A549 (cell line): ENCODE data around the gene C19orf73. TPM values are rescaled to one million over a fixed set of nuclear protein-coding genes. Genes with fewer than 3 reads are reported as not detected.

Experiments
- ATAC-seq, 2 experiments: fragments of 200-7000 bp in 1 of 2; fragments of >200 bp in 1 of 2; cut with Nextera tagmentation in 1 of 2; cut with Tn5 transposase in 1 of 2; 3 replicates each; pipeline versions ENCODE4 v1.8.0 to v1.9.1; 2018 to 2020; ENCODE audit warnings: mild to moderate bottlenecking in 1 of 2, moderate library complexity in 1 of 2
- CTCF ChIA-PET: fragments of 300-600 bp; sonication (Branson Sonifier 250); formaldehyde crosslinking; extraction: SDS; loops from one replicate; lab custom pipeline; 2021; ENCODE audit warnings: antibody characterized with exemption, inconsistent platforms; lab: Yijun Ruan, JAX
- POLR2A ChIA-PET: fragments of 350-600 bp; formaldehyde crosslinking; extraction: SDS; loops from one replicate; lab custom pipeline; 2021; ENCODE audit warnings: antibody characterized with exemption, inconsistent platforms; lab: Yijun Ruan, JAX
- DNase-seq, 2 experiments: peaks; one replicate each; pipeline versions ENCODE4 v3.0.0 to v3.0.0-alpha.2; 2011 to 2016; ENCODE audit warnings: low read depth in 1 of 2, low spot score in 1 of 2
- FAIRE-seq: peaks from 2 replicates; lab custom pipeline; 2011; peaks lifted over from hg19 to GRCh38; lab: Jason Lieb, UNC
- H3K27ac ChIP-seq, 2 experiments: fragments of >200 bp; sonication (Bioruptor Twin); formaldehyde crosslinking; 3 replicates each; pipeline ENCODE4 v1.5.1; 2016 to 2017
- H3K4me1 ChIP-seq: fragments of >200 bp; sonication (Bioruptor Twin); formaldehyde crosslinking; 3 replicates; pipeline ENCODE4 v1.6.1; 2016
- H3K4me2 ChIP-seq: fragments of >200 bp; sonication (Bioruptor Twin); formaldehyde crosslinking; 3 replicates; pipeline ENCODE4 v1.6.1; 2016
- H3K4me3 ChIP-seq: fragments of >200 bp; sonication (Bioruptor Twin); formaldehyde crosslinking; 3 replicates; pipeline ENCODE4 v1.5.1; 2016
- H3K9me3 ChIP-seq: fragments of >200 bp; sonication (Bioruptor Twin); formaldehyde crosslinking; 3 replicates; pipeline ENCODE4 v1.6.1; 2016
- CBX2 ChIP-seq: fragments of 200-600 bp; sonication (generic); IDR thresholded peaks from 2 replicates; pipeline ENCODE4 v1.6.1; 2016; ENCODE audit warnings: low read depth, mild to moderate bottlenecking, borderline replicate concordance
- EP300 ChIP-seq, 2 experiments: fragments of >200 bp; sonication (Bioruptor Twin); formaldehyde crosslinking; IDR thresholded peaks; 2 replicates in 1 of 2; 3 replicates in 1 of 2; pipeline ENCODE4 v1.6.1; 2016 to 2017
- GATA3 ChIP-seq: IDR thresholded peaks from 2 replicates; pipeline ENCODE4 v1.6.1; 2012; ENCODE audit warnings: borderline replicate concordance
- KDM5A ChIP-seq: fragments of 200-600 bp; sonication (generic); IDR thresholded peaks from 2 replicates; pipeline ENCODE4 v1.6.1; 2016; ENCODE audit warnings: antibody characterized with exemption, mild to moderate bottlenecking
- POLR2A ChIP-seq: IDR thresholded peaks from 2 replicates; pipeline ENCODE4 v1.6.1; 2012; ENCODE audit warnings: mild to moderate bottlenecking, low read length
- RNF2 ChIP-seq: fragments of 200-600 bp; sonication (generic); IDR thresholded peaks from 2 replicates; pipeline ENCODE4 v1.6.1; 2016; ENCODE audit warnings: low read depth, mild to moderate bottlenecking, antibody characterized with exemption, moderate library complexity, borderline replicate concordance
- SMC3 ChIP-seq: fragments of >200 bp; sonication (Bioruptor Twin); formaldehyde crosslinking; IDR thresholded peaks from 3 replicates; pipeline ENCODE4 v1.6.1; 2018; ENCODE audit warnings: inconsistent platforms
- TFCP2L1 ChIP-seq: fragments of 250-450 bp; sonication (Bioruptor Pico); IDR thresholded peaks from 2 replicates; pipeline ENCODE4 v1.5.0; 2021; ENCODE audit warnings: mild to moderate bottlenecking
- ZFP36 ChIP-seq: fragments of 450-650 bp; IDR thresholded peaks from 2 replicates; pipeline ENCODE4 v1.6.1; 2014; ENCODE audit warnings: borderline replicate concordance; ENCODE audit not compliant: partially characterized antibody
- WGBS: methylation state at CpG from one replicate; pipeline ENCODE4 v1.1.6; 2017; ENCODE audit errors: missing lambda C conversion rate; 5-methylcytosine and 5-hydroxymethylcytosine counted together
- polyA plus RNA-seq, 4 experiments: library from polyadenylated mRNA; depleted of rRNA in 3 of 4; stranded (reverse); fragments of >200 nt; fragmentation: RNase III in 1 of 4; extraction: RNeasy Plus Mini Kit Qiagen cat#74134 plus additional on column Dnase treatment in 1 of 4; gene quantifications; 2 replicates in 3 of 4; 3 replicates in 1 of 4; pipeline ENCODE4 v1.2.3, GENCODE V29; 2011 to 2017
- TF ChIP-seq, protein P1 (sequence below): IDR thresholded peaks from 2 replicates; pipeline ENCODE4 v1.6.1; 2012
- TF ChIP-seq, protein P2 (sequence below): IDR thresholded peaks from 2 replicates; pipeline ENCODE4 v1.6.1; 2012
- TF ChIP-seq, protein P3 (sequence below): fragments of 450-650 bp; IDR thresholded peaks from 2 replicates; pipeline ENCODE4 v1.6.1; 2014; ENCODE audit warnings: antibody characterized with exemption
- TF ChIP-seq, protein P4 (sequence below): fragments of 200-600 bp; sonication (generic); IDR thresholded peaks from 2 replicates; pipeline ENCODE4 v1.6.1; 2016; ENCODE audit warnings: antibody characterized with exemption, mild to moderate bottlenecking, moderate library complexity
- TF ChIP-seq, protein P5 (sequence below): fragments of 250-450 bp; sonication (Bioruptor Pico); IDR thresholded peaks from 2 replicates; pipeline ENCODE4 v1.5.0; 2021; ENCODE audit warnings: mild to moderate bottlenecking, moderate library complexity, borderline replicate concordance
- TF ChIP-seq, protein P6 (sequence below): fragments of >200 bp; sonication (Bioruptor Twin); formaldehyde crosslinking; IDR thresholded peaks from 3 replicates; pipeline ENCODE4 v1.5.1; 2016

C19orf73 gene
- polyA plus RNA-seq, 2 of the 4 experiments (the other 2 are of a cell fraction) = 1.8 to 2.2 TPM

DNA sequence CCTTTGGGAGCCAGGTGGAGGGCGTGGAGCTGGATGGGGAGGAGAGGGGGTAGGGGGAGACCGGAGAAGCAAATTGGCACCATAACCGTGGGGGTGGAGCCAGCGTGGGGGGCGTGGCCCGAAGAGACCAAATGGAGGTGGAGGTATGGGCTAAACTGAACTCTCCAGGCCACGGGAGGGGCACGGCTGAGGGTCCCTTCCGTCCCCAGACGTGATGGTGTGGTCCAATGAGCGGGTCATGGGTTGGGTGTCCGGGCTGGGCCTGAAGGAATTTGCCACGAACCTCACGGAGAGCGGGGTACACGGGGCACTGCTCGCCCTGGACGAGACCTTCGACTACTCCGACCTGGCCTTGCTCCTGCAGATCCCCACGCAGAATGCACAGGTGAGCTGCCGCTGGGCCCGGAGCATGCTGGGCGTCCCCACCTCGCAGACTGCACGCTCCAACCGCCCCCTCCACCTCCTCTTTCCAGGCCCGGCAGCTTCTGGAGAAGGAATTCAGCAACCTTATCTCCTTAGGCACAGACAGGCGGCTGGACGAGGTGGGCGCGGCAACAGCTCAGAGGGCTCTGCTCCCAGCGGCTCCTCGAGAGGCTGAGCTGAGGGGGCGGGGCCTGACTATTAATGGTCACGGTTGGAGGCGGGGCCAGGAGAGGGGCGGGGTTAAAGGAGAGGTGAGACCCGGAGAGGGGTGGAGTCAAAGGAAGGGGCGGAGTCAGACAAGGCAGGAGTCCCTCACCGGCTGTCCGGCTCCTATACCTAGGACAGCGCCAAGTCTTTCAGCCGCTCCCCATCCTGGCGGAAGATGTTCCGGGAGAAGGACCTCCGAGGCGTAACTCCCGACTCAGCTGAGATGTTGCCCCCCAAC is 30.1 kb upstream of the C19orf73 start:
- H3K4me1 ChIP-seq = peaks cover 31% of the 10 kb centered on the region
- 16% methylated on average over 40 of the region's 49 CpGs for WGBS
- ATAC-seq (peak; percentile 32 to 71), FAIRE-seq (no peak), DNase-seq (peak; percentile 96 to 98)
- ChIA-PET POLR2A (interaction anchor here (0.6 to 2.7 kb wide), 6 partner anchors 21 to 304 kb away, joined by 3 to 14 read pairs (median 4); partner anchors contain the start of genes ALDH16A1, GYS1, PPFIA3 and RUVBL2), CTCF (interaction anchor here (0.5 to 15.0 kb wide), 17 partner anchors 20 to 515 kb away, joined by 3 to 298 read pairs (median 5); partner anchors contain the start of genes LIN7B and PPFIA3)
- H3K4me3 ChIP-seq = peak overlapping the region; percentile 68
- peak overlapping the region; percentile 76 to 83 for H3K27ac ChIP-seq
- H3K9me3 ChIP-seq = no peaks in the 10 kb centered on the region
- peak overlapping the region; percentile 100 for H3K4me2 ChIP-seq
- TF ChIP-seq, protein P1, sequence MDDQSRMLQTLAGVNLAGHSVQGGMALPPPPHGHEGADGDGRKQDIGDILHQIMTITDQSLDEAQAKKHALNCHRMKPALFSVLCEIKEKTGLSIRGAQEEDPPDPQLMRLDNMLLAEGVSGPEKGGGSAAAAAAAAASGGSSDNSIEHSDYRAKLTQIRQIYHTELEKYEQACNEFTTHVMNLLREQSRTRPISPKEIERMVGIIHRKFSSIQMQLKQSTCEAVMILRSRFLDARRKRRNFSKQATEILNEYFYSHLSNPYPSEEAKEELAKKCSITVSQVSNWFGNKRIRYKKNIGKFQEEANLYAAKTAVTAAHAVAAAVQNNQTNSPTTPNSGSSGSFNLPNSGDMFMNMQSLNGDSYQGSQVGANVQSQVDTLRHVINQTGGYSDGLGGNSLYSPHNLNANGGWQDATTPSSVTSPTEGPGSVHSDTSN = no peak
- TF ChIP-seq, protein P2, sequence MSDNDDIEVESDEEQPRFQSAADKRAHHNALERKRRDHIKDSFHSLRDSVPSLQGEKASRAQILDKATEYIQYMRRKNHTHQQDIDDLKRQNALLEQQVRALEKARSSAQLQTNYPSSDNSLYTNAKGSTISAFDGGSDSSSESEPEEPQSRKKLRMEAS = no peak
- peak; percentile 33; the same call in 1 of the 2 replicates for TF ChIP-seq POLR2A
- TF ChIP-seq, protein P3, sequence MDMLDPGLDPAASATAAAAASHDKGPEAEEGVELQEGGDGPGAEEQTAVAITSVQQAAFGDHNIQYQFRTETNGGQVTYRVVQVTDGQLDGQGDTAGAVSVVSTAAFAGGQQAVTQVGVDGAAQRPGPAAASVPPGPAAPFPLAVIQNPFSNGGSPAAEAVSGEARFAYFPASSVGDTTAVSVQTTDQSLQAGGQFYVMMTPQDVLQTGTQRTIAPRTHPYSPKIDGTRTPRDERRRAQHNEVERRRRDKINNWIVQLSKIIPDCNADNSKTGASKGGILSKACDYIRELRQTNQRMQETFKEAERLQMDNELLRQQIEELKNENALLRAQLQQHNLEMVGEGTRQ = no peak
- TF ChIP-seq, protein P4, sequence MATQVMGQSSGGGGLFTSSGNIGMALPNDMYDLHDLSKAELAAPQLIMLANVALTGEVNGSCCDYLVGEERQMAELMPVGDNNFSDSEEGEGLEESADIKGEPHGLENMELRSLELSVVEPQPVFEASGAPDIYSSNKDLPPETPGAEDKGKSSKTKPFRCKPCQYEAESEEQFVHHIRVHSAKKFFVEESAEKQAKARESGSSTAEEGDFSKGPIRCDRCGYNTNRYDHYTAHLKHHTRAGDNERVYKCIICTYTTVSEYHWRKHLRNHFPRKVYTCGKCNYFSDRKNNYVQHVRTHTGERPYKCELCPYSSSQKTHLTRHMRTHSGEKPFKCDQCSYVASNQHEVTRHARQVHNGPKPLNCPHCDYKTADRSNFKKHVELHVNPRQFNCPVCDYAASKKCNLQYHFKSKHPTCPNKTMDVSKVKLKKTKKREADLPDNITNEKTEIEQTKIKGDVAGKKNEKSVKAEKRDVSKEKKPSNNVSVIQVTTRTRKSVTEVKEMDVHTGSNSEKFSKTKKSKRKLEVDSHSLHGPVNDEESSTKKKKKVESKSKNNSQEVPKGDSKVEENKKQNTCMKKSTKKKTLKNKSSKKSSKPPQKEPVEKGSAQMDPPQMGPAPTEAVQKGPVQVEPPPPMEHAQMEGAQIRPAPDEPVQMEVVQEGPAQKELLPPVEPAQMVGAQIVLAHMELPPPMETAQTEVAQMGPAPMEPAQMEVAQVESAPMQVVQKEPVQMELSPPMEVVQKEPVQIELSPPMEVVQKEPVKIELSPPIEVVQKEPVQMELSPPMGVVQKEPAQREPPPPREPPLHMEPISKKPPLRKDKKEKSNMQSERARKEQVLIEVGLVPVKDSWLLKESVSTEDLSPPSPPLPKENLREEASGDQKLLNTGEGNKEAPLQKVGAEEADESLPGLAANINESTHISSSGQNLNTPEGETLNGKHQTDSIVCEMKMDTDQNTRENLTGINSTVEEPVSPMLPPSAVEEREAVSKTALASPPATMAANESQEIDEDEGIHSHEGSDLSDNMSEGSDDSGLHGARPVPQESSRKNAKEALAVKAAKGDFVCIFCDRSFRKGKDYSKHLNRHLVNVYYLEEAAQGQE = peak; percentile 85
- TF ChIP-seq, protein P5, sequence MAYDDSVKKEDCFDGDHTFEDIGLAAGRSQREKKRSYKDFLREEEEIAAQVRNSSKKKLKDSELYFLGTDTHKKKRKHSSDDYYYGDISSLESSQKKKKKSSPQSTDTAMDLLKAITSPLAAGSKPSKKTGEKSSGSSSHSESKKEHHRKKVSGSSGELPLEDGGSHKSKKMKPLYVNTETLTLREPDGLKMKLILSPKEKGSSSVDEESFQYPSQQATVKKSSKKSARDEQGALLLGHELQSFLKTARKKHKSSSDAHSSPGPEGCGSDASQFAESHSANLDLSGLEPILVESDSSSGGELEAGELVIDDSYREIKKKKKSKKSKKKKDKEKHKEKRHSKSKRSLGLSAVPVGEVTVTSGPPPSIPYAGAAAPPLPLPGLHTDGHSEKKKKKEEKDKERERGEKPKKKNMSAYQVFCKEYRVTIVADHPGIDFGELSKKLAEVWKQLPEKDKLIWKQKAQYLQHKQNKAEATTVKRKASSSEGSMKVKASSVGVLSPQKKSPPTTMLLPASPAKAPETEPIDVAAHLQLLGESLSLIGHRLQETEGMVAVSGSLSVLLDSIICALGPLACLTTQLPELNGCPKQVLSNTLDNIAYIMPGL (CRISPR knock-in tag) = no peak
- TF ChIP-seq, protein P6, sequence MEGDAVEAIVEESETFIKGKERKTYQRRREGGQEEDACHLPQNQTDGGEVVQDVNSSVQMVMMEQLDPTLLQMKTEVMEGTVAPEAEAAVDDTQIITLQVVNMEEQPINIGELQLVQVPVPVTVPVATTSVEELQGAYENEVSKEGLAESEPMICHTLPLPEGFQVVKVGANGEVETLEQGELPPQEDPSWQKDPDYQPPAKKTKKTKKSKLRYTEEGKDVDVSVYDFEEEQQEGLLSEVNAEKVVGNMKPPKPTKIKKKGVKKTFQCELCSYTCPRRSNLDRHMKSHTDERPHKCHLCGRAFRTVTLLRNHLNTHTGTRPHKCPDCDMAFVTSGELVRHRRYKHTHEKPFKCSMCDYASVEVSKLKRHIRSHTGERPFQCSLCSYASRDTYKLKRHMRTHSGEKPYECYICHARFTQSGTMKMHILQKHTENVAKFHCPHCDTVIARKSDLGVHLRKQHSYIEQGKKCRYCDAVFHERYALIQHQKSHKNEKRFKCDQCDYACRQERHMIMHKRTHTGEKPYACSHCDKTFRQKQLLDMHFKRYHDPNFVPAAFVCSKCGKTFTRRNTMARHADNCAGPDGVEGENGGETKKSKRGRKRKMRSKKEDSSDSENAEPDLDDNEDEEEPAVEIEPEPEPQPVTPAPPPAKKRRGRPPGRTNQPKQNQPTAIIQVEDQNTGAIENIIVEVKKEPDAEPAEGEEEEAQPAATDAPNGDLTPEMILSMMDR = no peak

DNA sequence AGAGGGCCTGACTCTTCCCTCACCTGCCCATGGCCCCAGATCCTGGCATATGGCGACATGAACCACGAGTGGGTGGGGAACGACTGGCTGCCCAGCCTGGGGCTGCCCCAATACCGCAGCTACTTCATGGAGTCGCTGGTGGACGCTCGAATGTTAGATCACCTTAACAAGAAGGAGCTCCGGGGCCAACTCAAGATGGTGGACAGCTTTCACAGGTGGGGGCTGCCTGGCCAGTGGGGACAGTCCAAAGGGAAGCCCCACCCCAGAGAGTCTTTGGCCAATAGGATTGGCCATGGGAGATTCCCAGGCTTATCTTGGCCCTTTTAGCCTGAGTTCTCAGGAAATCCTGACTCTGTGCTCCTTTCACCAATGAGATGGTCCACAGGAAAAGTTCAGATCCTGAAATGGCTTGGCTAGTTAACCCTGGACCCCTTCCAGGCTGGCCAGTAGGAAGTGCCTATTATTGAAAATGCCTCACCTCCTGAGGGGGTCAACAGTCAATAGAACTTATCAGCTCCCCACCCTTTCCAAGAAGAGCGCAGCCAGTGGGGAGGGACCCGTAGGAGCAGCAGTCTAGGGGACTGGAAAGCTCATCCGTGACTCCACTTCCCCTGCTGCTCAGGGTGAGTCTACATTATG is 29.2 kb upstream of the C19orf73 start:
- TF ChIP-seq CBX2 = no peak
- no peak for TF ChIP-seq RNF2
- no peak for TF ChIP-seq KDM5A
- no peak for TF ChIP-seq POLR2A
- TF ChIP-seq TFCP2L1 = no peak
- no peak for TF ChIP-seq GATA3
- no peak for TF ChIP-seq ZFP36
- TF ChIP-seq EP300 (IDR thresholded peaks at IDR 0.05) = no peak
- no peak for TF ChIP-seq SMC3
- TF ChIP-seq, protein P3 = no peak
- CTCF ChIA-PET = interaction anchor here (0.6 to 15.0 kb wide), 11 partner anchors 19 to 515 kb away, joined by 3 to 298 read pairs (median 7); partner anchors contain the start of genes LIN7B and PPFIA3
- no peak for FAIRE-seq
- no peak for DNase-seq
- no peaks in the 10 kb centered on the region for H3K9me3 ChIP-seq
- no peak for ATAC-seq
- peaks cover 31% of the 10 kb centered on the region for H3K4me1 ChIP-seq
- H3K27ac ChIP-seq = no peak overlapping the region
- POLR2A ChIA-PET = interaction anchor here (0.6 to 2.7 kb wide), 2 partner anchors 20 to 68 kb away, joined by 3 to 14 read pairs; no protein-coding TSS in a partner anchor
- WGBS = 76% methylated on average over 11 of the region's 11 CpGs
- H3K4me3 ChIP-seq = no peak overlapping the region
- peak overlapping the region; percentile 100; the same call in 2 of the 3 replicates for H3K4me2 ChIP-seq
